ENCODE measurements around the gene HSBP1L1. TPM values are rescaled to one million over a fixed set of nuclear protein-coding genes. Genes with fewer than 3 reads are reported as not detected.
A peak's percentile ranks its signal among the peaks of the same experiment; 100 is the strongest.

Gene HSBP1L1
- total RNA-seq, 2 experiments from 2014 or later: 1.1 to 5.0 TPM

DNA sequence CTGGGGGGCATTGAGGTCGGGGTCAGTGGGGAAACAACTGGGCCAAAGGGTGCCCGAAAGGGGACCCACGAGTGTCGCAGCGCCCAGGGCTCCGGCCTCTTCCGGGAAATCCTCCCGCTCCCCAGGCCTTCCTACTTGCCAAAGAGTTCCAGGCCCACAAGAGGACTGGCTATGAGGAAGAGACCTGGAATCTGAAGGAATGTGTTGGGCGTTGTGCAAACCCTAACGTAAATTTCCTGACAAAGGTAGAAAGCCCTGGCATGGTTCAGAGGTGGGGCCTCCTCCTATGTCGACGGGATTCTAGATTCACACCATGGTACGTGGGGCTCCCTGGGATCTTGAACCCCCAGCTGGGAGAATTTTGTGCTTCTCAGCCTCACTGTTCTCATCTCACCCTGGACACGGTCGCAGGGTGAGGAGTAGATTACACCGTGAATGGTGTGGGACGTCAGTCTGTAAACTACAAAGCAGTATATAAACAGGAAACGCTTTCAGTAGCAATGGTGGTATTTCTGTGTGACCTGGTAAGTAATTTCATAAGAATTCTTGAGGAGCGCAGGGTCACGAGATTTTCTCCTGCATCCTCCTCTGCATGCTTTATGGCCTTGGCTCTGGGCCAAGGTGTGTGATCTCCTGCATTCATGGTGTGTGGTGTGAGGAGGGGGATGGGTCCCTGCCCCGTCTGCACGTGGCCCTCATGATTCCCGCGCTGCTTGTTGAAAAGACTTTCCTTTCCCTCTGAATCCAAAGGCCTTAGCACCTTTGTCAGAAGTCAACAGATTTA, 868 bp downstream of the HSBP1L1 start:
- CTCF ChIA-PET: interaction anchor here (4.3 kb wide), 1 partner anchor 21 kb away, joined by 47 read pairs; the partner anchor contains the start of gene TXNL4A

DNA sequence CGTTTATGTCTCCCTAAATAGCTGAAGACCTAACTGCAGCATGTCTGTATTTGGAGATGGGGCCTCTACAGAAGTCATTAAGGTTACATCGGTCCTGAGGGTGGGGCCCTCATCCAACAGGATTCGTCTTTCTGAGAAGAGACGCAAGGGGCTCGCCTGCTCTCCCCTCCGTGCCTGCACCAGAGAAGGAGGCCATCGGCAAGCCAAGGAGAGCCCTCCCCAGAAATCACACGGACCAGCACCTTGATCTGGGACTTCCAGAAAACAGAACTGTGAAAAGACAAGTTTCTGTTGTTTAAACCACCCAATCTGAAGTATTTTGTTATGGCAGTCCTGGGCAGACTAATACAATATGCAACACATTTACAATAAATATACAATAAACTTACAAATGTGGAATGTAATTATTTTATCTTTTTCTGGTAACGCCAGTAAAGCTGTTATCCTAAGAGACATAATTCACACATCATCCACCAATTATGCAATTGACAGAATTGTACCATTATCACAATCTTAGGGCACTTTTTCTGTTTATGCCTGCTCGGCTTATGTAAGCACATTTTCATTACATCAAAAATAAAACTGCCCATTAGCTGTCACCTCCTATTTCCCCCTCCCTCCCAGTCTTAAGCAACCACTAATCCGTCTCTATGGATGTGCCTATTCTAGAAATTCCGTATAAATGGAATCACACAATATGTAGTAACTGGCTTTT, 6.1 kb downstream of the HSBP1L1 start:
- ATAC-seq: no peak
- CTCF ChIA-PET: interaction anchor here (1.3 kb wide), 1 partner anchor 15 kb away, joined by 3 read pairs; no protein-coding TSS in a partner anchor
- Mint-ChIP-seq H3K27ac (no peak overlapping the region), H3K36me3 (peaks cover 37% of the 10 kb centered on the region), H3K4me1 (peaks cover 20% of the 10 kb centered on the region), H3K27me3 (no peaks in the 10 kb centered on the region), H3K4me3 (no peak overlapping the region), H3K9me3 (ENCODE audit: low read depth) (no peaks in the 10 kb centered on the region)
- DNase-seq: no peak

More for the DNA sequence above, 868 bp downstream of the HSBP1L1 start:
- peak overlapping the region; percentile 19 for H3K27ac Mint-ChIP-seq
- H3K4me3 Mint-ChIP-seq: peak overlapping the region; percentile 65
- H3K36me3 Mint-ChIP-seq: peaks cover 5% of the 10 kb centered on the region
- DNase-seq: no peak
- peaks cover 47% of the 10 kb centered on the region for H3K4me1 Mint-ChIP-seq
- H3K9me3 Mint-ChIP-seq (ENCODE audit: low read depth): no peaks in the 10 kb centered on the region
- H3K27me3 Mint-ChIP-seq: peaks cover 22% of the 10 kb centered on the region
- no peak for ATAC-seq

DNA sequence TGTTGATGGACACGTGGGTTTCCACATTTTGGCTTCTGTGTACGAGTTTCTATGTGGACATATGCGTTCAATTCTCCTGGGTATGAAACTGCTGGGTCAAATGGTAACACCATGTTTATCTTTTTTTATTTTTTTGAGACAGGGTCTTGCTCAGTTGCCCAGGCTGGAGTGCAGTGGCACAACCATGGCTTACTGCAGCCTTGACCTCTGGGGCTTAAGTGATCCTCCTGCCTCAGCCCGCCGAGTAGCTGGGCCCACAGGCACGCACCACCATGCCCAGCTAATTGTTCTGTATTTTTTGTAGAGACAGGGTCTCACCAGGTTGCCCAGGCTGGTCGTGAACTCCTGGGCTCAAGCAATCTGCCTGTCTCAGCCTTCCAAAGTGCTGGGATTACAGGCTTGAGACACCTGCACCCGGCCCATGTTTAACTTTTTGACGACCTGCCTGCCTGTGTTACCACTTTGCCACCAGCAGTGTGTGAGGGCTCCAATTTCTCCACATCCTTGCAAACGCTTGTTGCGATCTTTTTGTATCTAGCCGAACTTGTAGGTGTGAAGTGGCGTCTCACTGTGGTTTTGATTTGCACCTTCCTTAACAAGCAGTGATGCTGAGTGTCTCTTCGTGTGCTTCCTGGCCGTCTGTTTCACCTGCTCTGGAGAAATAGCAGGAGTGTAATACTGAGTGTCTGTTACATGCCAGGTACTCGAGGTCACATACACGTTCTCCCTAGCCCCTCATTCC, 6.9 kb downstream of the HSBP1L1 start:
- ATAC-seq: no peak
- H3K4me3 Mint-ChIP-seq: no peak overlapping the region
- no peaks in the 10 kb centered on the region for H3K27me3 Mint-ChIP-seq
- CTCF ChIA-PET: interaction anchor here (1.3 kb wide), 1 partner anchor 14 kb away, joined by 3 read pairs; no protein-coding TSS in a partner anchor
- H3K9me3 Mint-ChIP-seq (ENCODE audit: low read depth): no peaks in the 10 kb centered on the region
- peaks cover 19% of the 10 kb centered on the region for H3K4me1 Mint-ChIP-seq
- no peak overlapping the region for H3K27ac Mint-ChIP-seq
- DNase-seq: no peak
- H3K36me3 Mint-ChIP-seq: peaks cover 43% of the 10 kb centered on the region

DNA sequence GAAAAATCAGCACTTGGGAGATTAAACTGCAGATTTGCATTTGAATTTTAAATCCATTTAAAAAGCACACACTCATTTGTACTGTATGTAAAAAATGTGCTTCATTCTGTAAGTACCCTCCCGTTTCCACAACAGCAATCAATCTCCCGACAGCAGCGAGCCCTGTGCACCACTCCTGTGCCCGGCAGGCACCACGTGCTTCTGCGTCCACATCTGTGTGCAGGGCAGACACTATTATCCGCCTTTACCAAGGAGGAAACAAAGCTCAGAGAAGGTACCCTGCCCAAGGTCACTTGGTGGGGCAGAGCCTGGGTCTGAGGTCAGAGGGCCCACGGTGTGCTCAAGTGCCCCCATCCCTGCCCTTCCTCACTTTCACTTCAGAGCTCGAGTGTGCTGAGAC, 7.5 kb downstream of the HSBP1L1 start:
- Mint-ChIP-seq H3K27me3 (no peaks in the 10 kb centered on the region), H3K4me1 (peaks cover 19% of the 10 kb centered on the region), H3K4me3 (no peak overlapping the region), H3K36me3 (peaks cover 43% of the 10 kb centered on the region), H3K27ac (no peak overlapping the region), H3K9me3 (ENCODE audit: low read depth) (no peaks in the 10 kb centered on the region)
- DNase-seq (no peak), ATAC-seq (no peak)
- CTCF ChIA-PET: no interaction called here

DNA sequence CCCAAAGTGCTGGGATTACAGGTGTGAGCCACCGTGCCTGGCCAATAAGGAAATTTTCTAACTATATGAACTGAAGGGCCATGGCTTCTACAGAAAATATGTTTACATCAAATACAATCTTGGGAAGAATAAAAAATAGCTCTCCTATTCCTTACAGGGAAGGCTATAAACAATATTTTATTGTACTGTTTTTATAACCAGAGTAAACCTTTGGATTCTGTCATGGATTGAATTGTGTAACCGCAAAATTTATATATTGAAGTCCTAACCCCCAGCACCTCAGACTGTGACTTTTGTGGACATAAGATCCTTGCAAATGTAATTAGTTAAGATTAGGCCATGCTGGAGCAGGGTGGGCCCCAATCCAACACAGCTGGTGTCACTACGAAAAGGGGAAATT, 8.3 kb downstream of the HSBP1L1 start:
- DNase-seq (no peak), ATAC-seq (no peak)
- CTCF ChIA-PET: no interaction called here
- no peaks in the 10 kb centered on the region for H3K9me3 Mint-ChIP-seq (ENCODE audit: low read depth)
- H3K27ac Mint-ChIP-seq: no peak overlapping the region
- no peaks in the 10 kb centered on the region for H3K27me3 Mint-ChIP-seq
- H3K4me1 Mint-ChIP-seq: peaks cover 19% of the 10 kb centered on the region
- no peak overlapping the region for H3K4me3 Mint-ChIP-seq
- peaks cover 45% of the 10 kb centered on the region for H3K36me3 Mint-ChIP-seq

DNA sequence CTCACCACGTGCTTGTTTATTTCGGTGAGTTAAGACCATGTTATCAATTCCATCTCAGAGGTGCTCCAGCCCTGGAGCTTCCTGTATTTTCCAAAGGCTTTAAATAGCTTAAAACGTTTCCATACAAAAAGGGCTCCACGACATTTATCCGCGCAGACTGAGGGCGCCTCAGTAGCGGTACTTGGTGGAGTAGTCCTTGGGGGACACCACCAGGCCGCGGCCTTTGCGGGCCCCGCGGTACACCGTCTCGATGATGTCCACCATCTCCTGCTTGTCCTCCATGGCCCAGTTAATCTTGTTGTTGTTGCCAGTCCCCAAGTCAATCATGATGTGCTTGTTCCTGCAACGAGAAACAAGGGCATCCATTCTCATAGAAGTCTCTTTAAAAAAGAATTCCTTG, 9.1 kb downstream of the HSBP1L1 start:
- Mint-ChIP-seq H3K4me1 (peaks cover 17% of the 10 kb centered on the region), H3K36me3 (peaks cover 49% of the 10 kb centered on the region), H3K27ac (no peak overlapping the region), H3K9me3 (ENCODE audit: low read depth) (no peaks in the 10 kb centered on the region), H3K4me3 (no peak overlapping the region), H3K27me3 (no peaks in the 10 kb centered on the region)
- DNase-seq: no peak
- CTCF ChIA-PET: no interaction called here
- no peak for ATAC-seq

DNA sequence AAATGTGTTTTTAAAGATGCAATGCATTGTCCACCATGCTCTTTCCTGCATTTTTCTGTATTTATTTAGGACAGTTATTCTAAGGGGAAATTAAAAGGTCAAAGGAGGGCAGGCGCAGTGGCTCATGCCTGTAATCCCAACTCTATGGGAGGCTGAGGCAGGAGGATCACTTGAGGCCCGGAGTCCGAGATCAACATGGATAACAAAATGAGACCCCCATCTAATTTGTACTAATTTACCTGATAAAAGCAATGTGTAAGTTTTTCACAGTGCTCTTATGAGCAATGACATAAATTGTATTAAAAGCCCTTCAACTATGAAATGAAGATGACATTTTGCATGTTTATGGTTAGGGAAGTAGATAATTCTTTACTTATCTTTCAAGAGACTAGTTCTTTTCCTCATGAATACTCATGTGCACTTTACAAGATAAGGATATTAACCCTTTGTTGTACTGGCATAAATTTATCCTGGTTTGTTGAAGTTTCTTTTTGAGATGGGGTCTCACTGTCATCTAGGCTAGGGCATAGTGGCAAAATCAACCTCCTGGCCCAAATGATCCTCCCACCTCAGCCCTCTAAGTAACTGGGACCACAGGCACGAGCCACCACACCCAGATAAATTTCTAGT, 9.7 kb downstream of the HSBP1L1 start:
- Mint-ChIP-seq H3K27me3 (no peaks in the 10 kb centered on the region), H3K36me3 (peaks cover 51% of the 10 kb centered on the region), H3K4me1 (peaks cover 16% of the 10 kb centered on the region), H3K9me3 (ENCODE audit: low read depth) (no peaks in the 10 kb centered on the region), H3K27ac (no peak overlapping the region), H3K4me3 (no peak overlapping the region)
- DNase-seq: no peak
- ATAC-seq: no peak
- CTCF ChIA-PET: no interaction called here

DNA sequence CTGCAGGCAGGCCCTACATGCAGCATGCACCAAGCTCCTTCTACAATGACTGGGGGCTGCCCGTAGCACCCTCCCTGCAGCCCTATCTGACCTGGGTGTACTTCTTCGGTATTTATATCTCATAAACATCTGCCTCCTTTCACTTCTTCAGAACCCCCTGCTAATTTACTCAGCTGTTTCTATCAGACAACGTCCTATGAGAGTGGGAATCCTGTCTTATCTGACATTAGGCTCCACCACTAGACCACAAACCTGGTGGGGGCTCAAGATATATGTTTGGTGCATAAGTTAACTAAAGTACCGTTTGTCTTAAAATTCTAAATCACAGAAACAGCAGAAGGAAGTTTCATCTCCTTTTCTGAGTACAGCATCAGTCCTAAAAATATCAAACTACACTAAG, 10.6 kb downstream of the HSBP1L1 start:
- Mint-ChIP-seq H3K27me3 (no peaks in the 10 kb centered on the region), H3K4me3 (no peak overlapping the region), H3K36me3 (peaks cover 56% of the 10 kb centered on the region), H3K27ac (peak overlapping the region; percentile 22), H3K4me1 (peaks cover 22% of the 10 kb centered on the region), H3K9me3 (ENCODE audit: low read depth) (no peaks in the 10 kb centered on the region)
- DNase-seq (no peak), ATAC-seq (no peak)
- CTCF ChIA-PET: no interaction called here

DNA sequence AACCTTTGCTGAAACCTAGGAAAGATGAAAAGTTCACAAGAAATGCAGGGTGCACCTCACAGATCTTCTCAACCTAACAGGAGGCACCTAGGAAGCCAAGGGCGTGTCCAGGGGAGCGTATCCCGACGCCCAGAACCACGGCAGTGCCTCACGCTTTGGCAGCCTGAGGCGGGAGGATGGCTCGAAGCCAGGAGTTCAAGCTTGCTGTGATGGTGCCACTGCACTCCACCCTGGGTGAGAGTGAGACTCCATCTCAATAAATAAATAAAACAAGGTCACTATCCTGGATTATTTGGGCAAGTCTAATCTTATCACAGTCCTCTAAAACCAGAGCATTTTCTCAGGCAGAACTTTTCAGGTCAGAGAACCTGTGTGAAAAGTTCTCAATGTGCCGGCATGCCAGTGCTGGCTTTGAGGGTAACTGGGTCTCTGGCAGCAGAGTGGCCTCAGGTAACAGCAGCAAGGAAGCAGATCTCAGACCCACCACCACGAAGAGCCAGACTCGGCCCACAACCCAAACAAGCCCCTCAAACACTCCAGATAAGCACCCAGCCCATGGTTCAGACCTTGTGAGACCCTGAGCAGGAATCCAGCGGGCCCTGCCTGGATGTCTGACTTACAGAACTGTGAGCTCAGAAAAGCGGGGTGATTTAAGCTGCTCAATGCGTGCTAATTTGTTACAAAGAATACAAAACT, 11.7 kb downstream of the HSBP1L1 start:
- Mint-ChIP-seq H3K4me3 (no peak overlapping the region), H3K36me3 (peaks cover 53% of the 10 kb centered on the region), H3K27me3 (no peaks in the 10 kb centered on the region), H3K9me3 (ENCODE audit: low read depth) (no peaks in the 10 kb centered on the region), H3K27ac (no peak overlapping the region), H3K4me1 (peaks cover 27% of the 10 kb centered on the region)
- DNase-seq (no peak), ATAC-seq (no peak)
- CTCF ChIA-PET: interaction anchor here (0.9 to 1.0 kb wide), 2 partner anchors 11 to 13 kb away, joined by 3 to 4 read pairs; no protein-coding TSS in a partner anchor

DNA sequence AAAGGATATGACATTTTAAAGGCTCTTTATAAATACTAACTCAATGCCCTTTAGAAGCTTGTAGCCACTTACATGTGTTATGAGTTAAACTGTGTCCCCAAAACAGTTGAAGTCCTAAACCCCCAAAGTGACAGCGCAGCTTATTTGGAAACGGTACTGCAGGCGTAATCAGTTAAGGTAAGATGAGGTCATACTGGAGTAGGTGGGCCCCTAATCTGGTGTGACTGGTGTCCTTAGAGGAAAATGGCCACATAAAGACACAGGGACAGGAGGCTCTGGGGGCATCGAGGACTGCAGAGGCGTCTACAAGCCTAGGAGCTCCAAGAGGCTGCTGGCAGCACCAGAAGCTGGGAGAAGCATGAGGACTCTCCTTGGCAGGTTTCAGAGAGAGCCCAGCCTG, 15.4 kb downstream of the HSBP1L1 start:
- Mint-ChIP-seq H3K9me3 (ENCODE audit: low read depth) (no peaks in the 10 kb centered on the region), H3K4me1 (peaks cover 54% of the 10 kb centered on the region), H3K36me3 (peaks cover 54% of the 10 kb centered on the region), H3K27me3 (no peaks in the 10 kb centered on the region), H3K27ac (no peak overlapping the region), H3K4me3 (no peak overlapping the region)
- CTCF ChIA-PET: no interaction called here
- no peak for ATAC-seq
- DNase-seq: no peak

DNA sequence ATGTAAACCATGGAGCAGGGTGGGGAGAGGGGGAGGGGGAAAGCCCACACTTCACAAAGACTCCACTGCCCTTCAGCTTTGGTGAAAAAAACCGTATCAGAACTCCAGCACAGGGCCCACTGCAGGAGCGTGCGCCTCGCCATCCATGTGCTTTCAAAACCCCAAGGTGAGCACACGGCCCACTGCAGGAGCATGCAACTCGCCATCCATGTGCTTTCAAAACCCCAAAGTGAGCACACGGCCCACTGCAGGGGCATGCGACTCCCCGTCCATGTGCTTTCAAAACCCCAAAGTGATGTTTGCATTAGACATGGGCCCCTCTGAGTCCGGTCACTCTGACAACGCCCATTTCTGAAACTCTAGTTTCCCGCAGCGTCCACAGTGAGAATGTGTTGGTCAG, 16.1 kb downstream of the HSBP1L1 start:
- CTCF ChIA-PET: no interaction called here
- DNase-seq: no peak
- ATAC-seq: no peak
- no peak overlapping the region for H3K4me3 Mint-ChIP-seq
- no peak overlapping the region for H3K27ac Mint-ChIP-seq
- no peaks in the 10 kb centered on the region for H3K27me3 Mint-ChIP-seq
- H3K36me3 Mint-ChIP-seq: peaks cover 54% of the 10 kb centered on the region
- no peaks in the 10 kb centered on the region for H3K9me3 Mint-ChIP-seq (ENCODE audit: low read depth)
- peaks cover 62% of the 10 kb centered on the region for H3K4me1 Mint-ChIP-seq

DNA sequence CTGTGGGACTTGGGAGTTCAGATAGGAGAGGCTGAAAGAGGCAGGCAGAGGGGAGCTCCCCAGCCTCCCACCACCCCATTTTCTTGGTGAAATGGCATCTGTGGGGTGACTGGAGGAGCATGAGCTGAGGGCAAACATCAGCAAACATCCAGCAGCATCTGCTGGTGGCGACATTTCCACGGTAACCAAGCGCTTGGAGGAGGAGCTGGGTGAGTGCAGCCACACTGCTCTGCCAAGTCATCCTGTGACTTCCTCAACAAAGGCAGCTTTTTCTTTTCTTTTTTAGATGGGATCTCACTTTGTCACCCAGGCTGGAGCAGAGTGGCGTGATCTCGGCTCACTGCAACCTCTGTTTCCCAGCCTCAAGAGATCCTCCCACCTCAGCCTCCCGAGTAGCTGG, 18.3 kb downstream of the HSBP1L1 start:
- Mint-ChIP-seq H3K4me1 (peaks cover 76% of the 10 kb centered on the region), H3K9me3 (ENCODE audit: low read depth) (no peaks in the 10 kb centered on the region), H3K4me3 (peak overlapping the region; percentile 2), H3K36me3 (peaks cover 48% of the 10 kb centered on the region), H3K27me3 (no peaks in the 10 kb centered on the region), H3K27ac (peak overlapping the region; percentile 82)
- CTCF ChIA-PET: interaction anchor here (0.8 to 7.2 kb wide), 7 partner anchors 15 to 173 kb away, joined by 3 to 47 read pairs (median 5); partner anchors contain the start of genes HSBP1L1, RBFA and SLC66A2
- ATAC-seq (peak; percentile 73), DNase-seq (peak; percentile 83)
